Tibial nerve (tissue), 4 donors: Measurements from ENCODE around the gene COG1.

ENCODE experiments used
- CTCF ChIP-seq, 5 experiments: fragments of 200-600 bp in 3 of 5; fragments of 450-650 bp in 2 of 5; sonication (generic) in 3 of 5; IDR thresholded peaks; one replicate each; pipeline ENCODE4 v1.5.1; 2016 to 2019; ENCODE audit warnings: antibody characterized with exemption in 5 of 5, mild to moderate bottlenecking in 3 of 5, moderate library complexity in 2 of 5
- EP300 ChIP-seq, 2 donors: sonication (generic); formaldehyde crosslinking; IDR thresholded peaks; one replicate each; pipeline ENCODE4 v1.6.1; 2017; ENCODE audit warnings: antibody characterized with exemption in 2 of 2, mild to moderate bottlenecking in 1 of 2

GRCh38 chr17:73228748-73229236 is 35.9 kb downstream of the COG1 start:
- TF ChIP-seq CTCF (IDR thresholded peaks at IDR 0.05) (no peak), EP300 (IDR thresholded peaks at IDR 0.05) (no peak)
